Cardiac fibroblast (primary cell): ENCODE data around the gene RALGAPA1.

Experiments
- DNase-seq, 2 donors: peaks; one replicate each; pipeline versions ENCODE4 v3.0.0 to v3.0.0-alpha.2; 2010; ENCODE audit warnings: low read depth in 2 of 2
- H3K4me3 ChIP-seq, 2 donors: replicated peaks in 1 of 2; 1 replicate in 1 of 2; 2 replicates in 1 of 2; pipeline ENCODE4 v1.5.1; 2011; ENCODE audit warnings: low read depth in 2 of 2, low read length in 2 of 2, mild to moderate bottlenecking in 2 of 2, moderate library complexity in 1 of 2
- TF ChIP-seq, protein P1 (sequence below): IDR thresholded peaks from one replicate; pipeline ENCODE4 v1.5.1; 2011; ENCODE audit warnings: low read depth, mild to moderate bottlenecking, low read length, inconsistent platforms

Gene RALGAPA1

GRCh38 chr14:35558680-35559079 lies 250.4 kb downstream of the RALGAPA1 start:
- H3K4me3 ChIP-seq: no peak overlapping the region
- no peak for DNase-seq
- TF ChIP-seq, protein P1, sequence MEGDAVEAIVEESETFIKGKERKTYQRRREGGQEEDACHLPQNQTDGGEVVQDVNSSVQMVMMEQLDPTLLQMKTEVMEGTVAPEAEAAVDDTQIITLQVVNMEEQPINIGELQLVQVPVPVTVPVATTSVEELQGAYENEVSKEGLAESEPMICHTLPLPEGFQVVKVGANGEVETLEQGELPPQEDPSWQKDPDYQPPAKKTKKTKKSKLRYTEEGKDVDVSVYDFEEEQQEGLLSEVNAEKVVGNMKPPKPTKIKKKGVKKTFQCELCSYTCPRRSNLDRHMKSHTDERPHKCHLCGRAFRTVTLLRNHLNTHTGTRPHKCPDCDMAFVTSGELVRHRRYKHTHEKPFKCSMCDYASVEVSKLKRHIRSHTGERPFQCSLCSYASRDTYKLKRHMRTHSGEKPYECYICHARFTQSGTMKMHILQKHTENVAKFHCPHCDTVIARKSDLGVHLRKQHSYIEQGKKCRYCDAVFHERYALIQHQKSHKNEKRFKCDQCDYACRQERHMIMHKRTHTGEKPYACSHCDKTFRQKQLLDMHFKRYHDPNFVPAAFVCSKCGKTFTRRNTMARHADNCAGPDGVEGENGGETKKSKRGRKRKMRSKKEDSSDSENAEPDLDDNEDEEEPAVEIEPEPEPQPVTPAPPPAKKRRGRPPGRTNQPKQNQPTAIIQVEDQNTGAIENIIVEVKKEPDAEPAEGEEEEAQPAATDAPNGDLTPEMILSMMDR: no peak

GRCh38 chr14:35557221-35557747 lies 251.8 kb downstream of the RALGAPA1 start:
- TF ChIP-seq, protein P1: no peak
- DNase-seq: no peak
- no peak overlapping the region for H3K4me3 ChIP-seq

GRCh38 chr14:35556548-35556947 lies 252.5 kb downstream of the RALGAPA1 start:
- TF ChIP-seq, protein P1: no peak
- DNase-seq: no peak
- no peak overlapping the region for H3K4me3 ChIP-seq

GRCh38 chr14:35553808-35554207 lies 255.3 kb downstream of the RALGAPA1 start:
- TF ChIP-seq, protein P1: no peak
- H3K4me3 ChIP-seq: no peak overlapping the region
- DNase-seq: peak; percentile 58 to 75

DNA sequence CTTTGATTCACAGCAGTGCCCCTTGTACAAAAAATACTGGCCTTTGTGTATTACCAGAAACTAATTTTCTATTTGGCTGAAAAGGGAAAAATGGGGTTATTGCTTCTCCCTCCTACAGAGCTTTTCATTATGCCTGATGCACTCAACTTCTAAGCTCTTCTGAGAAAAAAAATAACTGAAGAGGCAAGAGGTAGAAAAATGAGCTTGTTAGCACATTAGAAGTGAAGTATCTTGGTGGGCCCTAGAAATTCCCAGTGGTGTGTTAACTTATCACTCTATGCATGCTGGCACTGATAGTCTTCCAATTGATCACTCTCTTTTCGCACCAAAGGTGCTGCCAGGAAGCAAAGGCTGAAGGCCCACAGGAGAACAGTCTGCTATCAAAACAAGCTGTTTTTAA lies 258.0 kb downstream of the RALGAPA1 start:
- no peak for DNase-seq
- TF ChIP-seq, protein P1: no peak
- no peak overlapping the region for H3K4me3 ChIP-seq

DNA sequence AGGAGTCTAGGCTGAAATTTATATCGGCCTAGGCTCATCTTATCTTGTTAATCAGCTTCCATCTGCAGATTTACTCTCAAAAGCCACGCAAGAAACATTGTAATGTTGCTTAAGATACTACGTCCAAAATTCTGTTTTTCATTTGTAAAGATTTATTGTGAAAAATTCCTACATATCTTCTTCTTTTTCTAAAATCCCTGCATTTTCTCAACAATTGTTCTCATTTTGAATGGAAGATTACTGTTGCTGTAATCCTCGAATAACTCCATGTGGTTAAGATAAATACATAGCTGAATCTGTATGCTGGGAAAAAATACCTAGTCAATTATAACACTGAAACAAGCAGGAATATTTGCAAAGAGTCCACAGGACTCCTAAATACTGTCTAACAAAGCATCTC lies 259.5 kb downstream of the RALGAPA1 start:
- TF ChIP-seq, protein P1: no peak
- H3K4me3 ChIP-seq: no peak overlapping the region
- no peak for DNase-seq

GRCh38 chr14:35543006-35543405 lies 266.1 kb downstream of the RALGAPA1 start:
- H3K4me3 ChIP-seq: no peak overlapping the region
- no peak for DNase-seq
- TF ChIP-seq, protein P1: no peak
